ENCODE data around the gene ZNF343. TPM values are rescaled to one million over a fixed set of nuclear protein-coding genes. Genes with fewer than 3 reads are reported as not detected.

The ZNF343 gene
- polyA plus RNA-seq, 2 of the 4 experiments (the other 2 are of a cell fraction) = 14.0 to 19.0 TPM

- ChIA-PET POLR2A (no interaction called here), CTCF (interaction anchor here (1.4 to 2.3 kb wide), 4 partner anchors 9 to 329 kb away, joined by 3 to 12 read pairs (median 6); no protein-coding TSS in a partner anchor)
- no peak for ATAC-seq
- no peaks in the 10 kb centered on the region for H3K4me1 ChIP-seq
- no peak for TF ChIP-seq EHF (CRISPR knock-in tag; IDR thresholded peaks at IDR 0.05)
- TF ChIP-seq MAZ (IDR thresholded peaks at IDR 0.05; ENCODE audit: borderline replicate concordance, low read depth, low read length) = no peak
- no peak for TF ChIP-seq PHF8 (IDR thresholded peaks at IDR 0.05; ENCODE audit: borderline replicate concordance, low read depth)
- TF ChIP-seq NFE2L2 (conservative IDR thresholded peaks at IDR 0.05; ENCODE audit: low read length) = no peak
- TF ChIP-seq, protein P1, sequence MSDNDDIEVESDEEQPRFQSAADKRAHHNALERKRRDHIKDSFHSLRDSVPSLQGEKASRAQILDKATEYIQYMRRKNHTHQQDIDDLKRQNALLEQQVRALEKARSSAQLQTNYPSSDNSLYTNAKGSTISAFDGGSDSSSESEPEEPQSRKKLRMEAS (IDR thresholded peaks at IDR 0.05) = no peak
- H3K4me3 ChIP-seq = no peak overlapping the region
- 55% methylated on average over 5 of the region's 5 CpGs for WGBS (ENCODE audit: missing lambda C conversion rate)
- DNase-seq (ENCODE audit: low read depth in 1 of 2, low spot score in 1 of 2) = no peak
- no peak overlapping the region for H3K27ac ChIP-seq
- FAIRE-seq = no peak
- H3K9me3 ChIP-seq = no peaks in the 10 kb centered on the region
- H3K4me2 ChIP-seq = no peak overlapping the region
Measured at GRCh38 chr20:2537101-2537500, 28.4 kb upstream of the ZNF343 start.

DNA sequence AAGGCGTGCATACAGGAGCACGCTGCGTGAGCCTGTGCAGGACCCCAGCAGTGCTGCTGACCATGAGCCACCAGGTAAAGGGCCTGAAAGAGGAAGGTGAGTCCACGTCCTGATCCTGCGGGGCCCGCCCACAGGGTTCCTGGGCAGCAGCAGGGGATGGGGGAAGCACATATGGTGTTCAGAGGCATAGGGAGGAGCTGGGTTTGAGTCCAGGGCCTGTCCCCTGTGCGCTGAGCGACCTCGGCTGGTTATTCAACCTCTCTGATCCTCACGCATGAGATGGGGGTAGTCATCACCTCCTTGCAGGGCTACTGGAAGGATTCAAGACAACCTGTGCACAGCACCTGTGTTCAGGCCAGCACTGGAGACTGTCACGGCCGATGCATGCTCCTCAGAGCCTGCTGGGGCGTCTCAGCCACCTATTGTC lies 27.9 kb upstream of the ZNF343 start, which contains the start of gene TMC2:
Gene TMC2, plus strand, starts transcription at position 14 of the 427 bp plus-strand sequence. Its CDS starts 49 bp downstream, at position 63.
- ATAC-seq = no peak
- Histone ChIP-seq H3K9me3 (no peaks in the 10 kb centered on the region), H3K4me1 (no peaks in the 10 kb centered on the region), H3K27ac (no peak within 1 kb of the TSS), H3K4me3 (no peak within 1 kb of the TSS), H3K4me2 (no peak within 1 kb of the TSS)
- 68% methylated on average over 12 of the region's 13 CpGs for WGBS (ENCODE audit: missing lambda C conversion rate)
- no peak for FAIRE-seq
- TF ChIP-seq ELK1 (IDR thresholded peaks at IDR 0.05; ENCODE audit: low read depth, low read length) (no peak), TFCP2L1 (CRISPR knock-in tag; IDR thresholded peaks at IDR 0.05) (no peak), SREBF2 (IDR thresholded peaks at IDR 0.05) (no peak), RCOR1 (IDR thresholded peaks at IDR 0.05; ENCODE audit: low read depth, low read length) (no peak), HOXB13 (CRISPR knock-in tag; IDR thresholded peaks at IDR 0.05; ENCODE audit: low read depth) (no peak), POLR2AphosphoS2 (conservative IDR thresholded peaks at IDR 0.05; ENCODE audit: low read length) (no peak), ZC3H11A (IDR thresholded peaks at IDR 0.05) (no peak), HOXB5 (CRISPR knock-in tag; IDR thresholded peaks at IDR 0.05) (no peak), MYC (IDR thresholded peaks at IDR 0.05; ENCODE audit: borderline replicate concordance, low read length) (no peak), CBX2 (IDR thresholded peaks at IDR 0.05; ENCODE audit: borderline replicate concordance, low read depth) (no peak), NFE2L2 (conservative IDR thresholded peaks at IDR 0.05; ENCODE audit: low read length) (no peak), JUN (IDR thresholded peaks at IDR 0.05) (no peak), FOSB (CRISPR knock-in tag; IDR thresholded peaks at IDR 0.05) (no peak), CBX8 (IDR thresholded peaks at IDR 0.05) (no peak), MAFK (IDR thresholded peaks at IDR 0.05; ENCODE audit: partially characterized antibody) (no peak)
- TF ChIP-seq, protein P2, sequence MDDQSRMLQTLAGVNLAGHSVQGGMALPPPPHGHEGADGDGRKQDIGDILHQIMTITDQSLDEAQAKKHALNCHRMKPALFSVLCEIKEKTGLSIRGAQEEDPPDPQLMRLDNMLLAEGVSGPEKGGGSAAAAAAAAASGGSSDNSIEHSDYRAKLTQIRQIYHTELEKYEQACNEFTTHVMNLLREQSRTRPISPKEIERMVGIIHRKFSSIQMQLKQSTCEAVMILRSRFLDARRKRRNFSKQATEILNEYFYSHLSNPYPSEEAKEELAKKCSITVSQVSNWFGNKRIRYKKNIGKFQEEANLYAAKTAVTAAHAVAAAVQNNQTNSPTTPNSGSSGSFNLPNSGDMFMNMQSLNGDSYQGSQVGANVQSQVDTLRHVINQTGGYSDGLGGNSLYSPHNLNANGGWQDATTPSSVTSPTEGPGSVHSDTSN (IDR thresholded peaks at IDR 0.05) = no peak
- TF ChIP-seq, protein P3, sequence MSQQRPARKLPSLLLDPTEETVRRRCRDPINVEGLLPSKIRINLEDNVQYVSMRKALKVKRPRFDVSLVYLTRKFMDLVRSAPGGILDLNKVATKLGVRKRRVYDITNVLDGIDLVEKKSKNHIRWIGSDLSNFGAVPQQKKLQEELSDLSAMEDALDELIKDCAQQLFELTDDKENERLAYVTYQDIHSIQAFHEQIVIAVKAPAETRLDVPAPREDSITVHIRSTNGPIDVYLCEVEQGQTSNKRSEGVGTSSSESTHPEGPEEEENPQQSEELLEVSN (IDR thresholded peaks at IDR 0.05; ENCODE audit: borderline replicate concordance, low read depth) = no peak
- ChIA-PET POLR2A (no interaction called here), CTCF (interaction anchor here (1.4 to 2.3 kb wide), 3 partner anchors 9 to 15 kb away, joined by 5 to 12 read pairs (median 7); no protein-coding TSS in a partner anchor)
- no peak for DNase-seq (ENCODE audit: low read depth in 1 of 2, low spot score in 1 of 2)

Measured in A549 (cell line).